Measurements from ENCODE around the gene CTDNEP1.
A peak's percentile ranks its signal among the peaks of the same experiment; 100 is the strongest.

Gene CTDNEP1

GRCh38 chr17:7280519-7281073 is 29.1 kb upstream of the CTDNEP1 start:
- peak; percentile 72 to 75 for DNase-seq (ENCODE audit: low read depth in 2 of 2)

GRCh38 chr17:7279448-7279847 is 27.9 kb upstream of the CTDNEP1 start:
- no peak for DNase-seq (ENCODE audit: low read depth in 2 of 2)

- no peak for DNase-seq (ENCODE audit: low read depth in 2 of 2)
Measured at GRCh38 chr17:7266784-7267183, 15.2 kb upstream of the CTDNEP1 start.

GRCh38 chr17:7263801-7264078 is 12.2 kb upstream of the CTDNEP1 start:
- DNase-seq (ENCODE audit: low read depth in 2 of 2) = no peak

- no peak for DNase-seq (ENCODE audit: low read depth in 2 of 2)
Measured at GRCh38 chr17:7262935-7263800, 11.6 kb upstream of the CTDNEP1 start.

- DNase-seq (ENCODE audit: low read depth in 2 of 2) = no peak
Measured at GRCh38 chr17:7262192-7262934, 10.8 kb upstream of the CTDNEP1 start, which contains the start of gene CLDN7. TSS of gene CLDN7 (minus strand) at chr17:7262478. CDS start at chr17:7262043, 435 bp downstream.

- DNase-seq (ENCODE audit: low read depth in 2 of 2) = no peak
Measured at GRCh38 chr17:7261379-7262191, 10.1 kb upstream of the CTDNEP1 start.

- no peak for DNase-seq (ENCODE audit: low read depth in 2 of 2)
Measured at GRCh38 chr17:7260651-7261378, 9.3 kb upstream of the CTDNEP1 start.

GRCh38 chr17:7260151-7260550 is 8.6 kb upstream of the CTDNEP1 start:
- no peak for DNase-seq (ENCODE audit: low read depth in 2 of 2)

GRCh38 chr17:7259555-7259889 is 8.0 kb upstream of the CTDNEP1 start:
- DNase-seq (ENCODE audit: low read depth in 2 of 2) = no peak

GRCh38 chr17:7258731-7259554 is 7.4 kb upstream of the CTDNEP1 start:
- no peak for DNase-seq (ENCODE audit: low read depth in 2 of 2)

GRCh38 chr17:7256766-7257456 is 5.4 kb upstream of the CTDNEP1 start:
- no peak for DNase-seq (ENCODE audit: low read depth in 2 of 2)

GRCh38 chr17:7254511-7254910 is 3.0 kb upstream of the CTDNEP1 start:
- no peak for DNase-seq (ENCODE audit: low read depth in 2 of 2)

- DNase-seq (ENCODE audit: low read depth in 2 of 2) = no peak
Measured at GRCh38 chr17:7253082-7253481, 1.5 kb upstream of the CTDNEP1 start.

GRCh38 chr17:7252176-7253043 is 876 bp upstream of the CTDNEP1 start, which contains the start of gene ELP5:
TSS of gene ELP5 (plus strand) at chr17:7252215. CDS start at chr17:7252551, 336 bp downstream.
- peak; percentile 63 to 72 for DNase-seq (ENCODE audit: low read depth in 2 of 2)

GRCh38 chr17:7250695-7251627 is 573 bp downstream of the CTDNEP1 start:
- no peak for DNase-seq (ENCODE audit: low read depth in 2 of 2)

- no peak for DNase-seq (ENCODE audit: low read depth in 2 of 2)
Measured at GRCh38 chr17:7249830-7250229, 1.7 kb downstream of the CTDNEP1 start.

- DNase-seq (ENCODE audit: low read depth in 2 of 2) = no peak
Measured at GRCh38 chr17:7249214-7249613, 2.3 kb downstream of the CTDNEP1 start.
